ENCODE results near the gene MEI1.

DNA sequence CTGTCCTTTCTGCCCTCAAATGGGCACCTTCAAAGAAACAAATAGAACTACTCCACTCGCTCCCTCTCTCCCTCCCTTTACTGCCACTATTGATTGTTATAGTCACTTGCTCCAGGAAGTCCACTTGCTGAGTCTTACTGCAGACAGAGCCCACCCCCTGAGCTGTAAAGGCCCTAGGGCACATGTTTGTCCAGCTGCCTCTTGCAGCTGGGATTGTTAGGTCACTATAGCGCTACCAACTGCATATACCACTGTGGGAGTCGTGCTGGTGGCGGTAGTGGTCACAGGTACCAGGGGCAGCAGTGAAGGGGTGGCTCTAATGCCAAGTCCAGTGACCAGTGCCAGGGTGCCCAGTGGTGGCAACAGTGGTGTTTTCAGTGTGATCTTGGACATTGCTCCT lies 129.2 kb downstream of the MEI1 start:
- TF ChIP-seq, protein P1, sequence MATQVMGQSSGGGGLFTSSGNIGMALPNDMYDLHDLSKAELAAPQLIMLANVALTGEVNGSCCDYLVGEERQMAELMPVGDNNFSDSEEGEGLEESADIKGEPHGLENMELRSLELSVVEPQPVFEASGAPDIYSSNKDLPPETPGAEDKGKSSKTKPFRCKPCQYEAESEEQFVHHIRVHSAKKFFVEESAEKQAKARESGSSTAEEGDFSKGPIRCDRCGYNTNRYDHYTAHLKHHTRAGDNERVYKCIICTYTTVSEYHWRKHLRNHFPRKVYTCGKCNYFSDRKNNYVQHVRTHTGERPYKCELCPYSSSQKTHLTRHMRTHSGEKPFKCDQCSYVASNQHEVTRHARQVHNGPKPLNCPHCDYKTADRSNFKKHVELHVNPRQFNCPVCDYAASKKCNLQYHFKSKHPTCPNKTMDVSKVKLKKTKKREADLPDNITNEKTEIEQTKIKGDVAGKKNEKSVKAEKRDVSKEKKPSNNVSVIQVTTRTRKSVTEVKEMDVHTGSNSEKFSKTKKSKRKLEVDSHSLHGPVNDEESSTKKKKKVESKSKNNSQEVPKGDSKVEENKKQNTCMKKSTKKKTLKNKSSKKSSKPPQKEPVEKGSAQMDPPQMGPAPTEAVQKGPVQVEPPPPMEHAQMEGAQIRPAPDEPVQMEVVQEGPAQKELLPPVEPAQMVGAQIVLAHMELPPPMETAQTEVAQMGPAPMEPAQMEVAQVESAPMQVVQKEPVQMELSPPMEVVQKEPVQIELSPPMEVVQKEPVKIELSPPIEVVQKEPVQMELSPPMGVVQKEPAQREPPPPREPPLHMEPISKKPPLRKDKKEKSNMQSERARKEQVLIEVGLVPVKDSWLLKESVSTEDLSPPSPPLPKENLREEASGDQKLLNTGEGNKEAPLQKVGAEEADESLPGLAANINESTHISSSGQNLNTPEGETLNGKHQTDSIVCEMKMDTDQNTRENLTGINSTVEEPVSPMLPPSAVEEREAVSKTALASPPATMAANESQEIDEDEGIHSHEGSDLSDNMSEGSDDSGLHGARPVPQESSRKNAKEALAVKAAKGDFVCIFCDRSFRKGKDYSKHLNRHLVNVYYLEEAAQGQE (IDR thresholded peaks at IDR 0.05; ENCODE audit: insufficient read depth in 1 of 2, low read depth in 2 of 2, low read length in 1 of 2) = no peak
- TF ChIP-seq, protein P2, sequence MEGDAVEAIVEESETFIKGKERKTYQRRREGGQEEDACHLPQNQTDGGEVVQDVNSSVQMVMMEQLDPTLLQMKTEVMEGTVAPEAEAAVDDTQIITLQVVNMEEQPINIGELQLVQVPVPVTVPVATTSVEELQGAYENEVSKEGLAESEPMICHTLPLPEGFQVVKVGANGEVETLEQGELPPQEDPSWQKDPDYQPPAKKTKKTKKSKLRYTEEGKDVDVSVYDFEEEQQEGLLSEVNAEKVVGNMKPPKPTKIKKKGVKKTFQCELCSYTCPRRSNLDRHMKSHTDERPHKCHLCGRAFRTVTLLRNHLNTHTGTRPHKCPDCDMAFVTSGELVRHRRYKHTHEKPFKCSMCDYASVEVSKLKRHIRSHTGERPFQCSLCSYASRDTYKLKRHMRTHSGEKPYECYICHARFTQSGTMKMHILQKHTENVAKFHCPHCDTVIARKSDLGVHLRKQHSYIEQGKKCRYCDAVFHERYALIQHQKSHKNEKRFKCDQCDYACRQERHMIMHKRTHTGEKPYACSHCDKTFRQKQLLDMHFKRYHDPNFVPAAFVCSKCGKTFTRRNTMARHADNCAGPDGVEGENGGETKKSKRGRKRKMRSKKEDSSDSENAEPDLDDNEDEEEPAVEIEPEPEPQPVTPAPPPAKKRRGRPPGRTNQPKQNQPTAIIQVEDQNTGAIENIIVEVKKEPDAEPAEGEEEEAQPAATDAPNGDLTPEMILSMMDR (IDR thresholded peaks at IDR 0.05) = no peak
- TF ChIP-seq SIN3A (IDR thresholded peaks at IDR 0.05; ENCODE audit: borderline replicate concordance, insufficient read depth, low read depth, low read length) = no peak
- TF ChIP-seq POLR2AphosphoS5 (IDR thresholded peaks at IDR 0.05; ENCODE audit: low read depth, low read length) = no peak

Measured in Panc1 (cell line).